Measurements from ENCODE around the gene PCDHGA5.
"Not testable (repeated sequence)": the region's sequence is repeated elsewhere in the genome, so short reads cannot be mapped to it uniquely, and the experiment has no call there.

PCDHGA5 gene

DNA sequence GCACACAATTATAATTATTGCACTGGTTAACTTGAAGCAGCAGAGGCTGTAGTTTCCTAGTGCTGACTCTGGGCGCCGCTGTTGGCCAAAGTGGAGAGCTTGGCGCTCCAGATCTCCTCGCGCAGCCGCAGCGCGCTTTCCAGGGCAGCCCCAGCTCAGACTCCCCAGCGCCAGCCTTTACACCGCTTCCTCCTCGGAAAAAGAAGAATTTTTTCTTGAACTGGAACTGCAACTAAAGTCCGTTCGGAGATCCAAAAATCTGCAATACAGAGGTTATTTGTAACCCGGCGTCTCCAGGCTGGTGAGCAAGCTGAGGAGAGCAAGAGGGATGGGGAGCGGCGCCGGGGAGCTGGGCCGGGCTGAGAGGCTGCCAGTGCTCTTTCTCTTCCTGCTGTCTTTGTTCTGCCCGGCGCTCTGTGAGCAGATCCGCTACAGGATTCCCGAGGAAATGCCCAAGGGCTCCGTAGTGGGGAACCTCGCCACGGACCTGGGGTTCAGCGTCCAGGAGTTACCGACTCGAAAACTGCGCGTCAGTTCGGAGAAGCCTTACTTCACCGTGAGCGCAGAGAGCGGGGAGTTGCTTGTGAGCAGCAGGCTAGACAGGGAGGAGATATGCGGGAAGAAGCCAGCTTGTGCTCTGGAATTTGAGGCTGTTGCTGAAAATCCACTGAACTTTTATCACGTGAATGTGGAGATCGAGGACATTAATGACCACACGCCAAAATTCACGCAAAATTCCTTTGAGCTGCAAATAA lies 23.8 kb downstream of the PCDHGA5 start, which contains the start of gene PCDHGB4:
Gene PCDHGB4, plus strand, starts transcription at position 142 of the 755 bp plus-strand sequence. Its CDS starts 187 bp downstream, at position 329.
- peak; percentile 31 for DNase-seq (ENCODE audit: low read depth)

DNA sequence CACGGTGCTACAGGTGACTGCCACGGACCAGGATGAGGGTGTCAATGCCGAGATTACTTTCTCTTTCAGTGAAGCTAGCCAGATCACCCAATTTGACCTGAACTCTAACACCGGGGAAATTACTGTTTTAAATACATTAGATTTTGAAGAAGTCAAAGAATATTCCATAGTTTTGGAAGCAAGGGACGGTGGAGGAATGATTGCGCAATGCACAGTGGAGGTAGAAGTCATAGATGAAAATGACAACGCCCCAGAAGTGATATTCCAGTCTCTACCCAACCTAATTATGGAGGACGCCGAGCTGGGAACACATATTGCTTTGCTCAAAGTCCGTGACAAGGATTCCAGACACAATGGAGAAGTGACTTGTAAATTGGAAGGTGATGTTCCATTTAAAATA lies 24.7 kb downstream of the PCDHGA5 start:
- DNase-seq (ENCODE audit: low read depth), result no peak

DNA sequence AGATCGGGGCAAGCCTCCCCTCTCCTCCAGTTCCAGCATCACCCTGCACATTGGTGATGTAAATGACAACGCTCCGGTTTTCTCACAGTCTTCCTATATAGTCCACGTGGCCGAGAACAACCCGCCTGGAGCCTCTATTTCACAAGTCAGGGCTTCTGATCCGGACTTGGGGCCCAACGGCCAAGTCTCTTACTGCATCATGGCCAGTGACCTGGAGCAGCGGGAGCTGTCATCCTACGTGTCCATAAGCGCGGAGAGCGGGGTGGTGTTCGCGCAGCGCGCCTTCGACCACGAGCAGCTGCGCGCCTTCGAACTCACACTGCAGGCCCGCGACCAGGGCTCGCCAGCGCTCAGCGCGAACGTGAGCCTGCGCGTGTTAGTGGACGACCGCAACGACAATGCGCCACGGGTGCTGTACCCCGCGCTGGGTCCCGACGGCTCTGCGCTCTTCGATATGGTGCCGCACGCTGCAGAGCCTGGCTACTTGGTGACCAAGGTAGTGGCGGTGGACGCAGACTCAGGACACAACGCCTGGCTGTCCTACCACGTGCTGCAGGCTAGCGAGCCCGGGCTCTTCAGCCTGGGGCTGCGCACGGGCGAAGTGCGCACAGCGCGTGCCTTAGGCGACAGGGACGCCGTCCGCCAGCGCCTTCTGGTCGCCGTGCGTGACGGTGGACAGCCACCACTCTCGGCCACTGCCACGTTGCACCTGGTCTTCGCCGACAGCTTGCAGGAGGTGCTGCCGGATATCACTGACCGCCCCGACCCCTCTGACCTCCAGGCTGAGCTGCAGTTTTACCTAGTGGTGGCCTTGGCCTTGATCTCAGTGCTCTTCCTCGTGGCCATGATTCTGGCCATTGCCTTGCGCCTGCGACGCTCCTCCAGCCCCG lies 25.4 kb downstream of the PCDHGA5 start:
- DNase-seq (ENCODE audit: low read depth), result no peak

DNA sequence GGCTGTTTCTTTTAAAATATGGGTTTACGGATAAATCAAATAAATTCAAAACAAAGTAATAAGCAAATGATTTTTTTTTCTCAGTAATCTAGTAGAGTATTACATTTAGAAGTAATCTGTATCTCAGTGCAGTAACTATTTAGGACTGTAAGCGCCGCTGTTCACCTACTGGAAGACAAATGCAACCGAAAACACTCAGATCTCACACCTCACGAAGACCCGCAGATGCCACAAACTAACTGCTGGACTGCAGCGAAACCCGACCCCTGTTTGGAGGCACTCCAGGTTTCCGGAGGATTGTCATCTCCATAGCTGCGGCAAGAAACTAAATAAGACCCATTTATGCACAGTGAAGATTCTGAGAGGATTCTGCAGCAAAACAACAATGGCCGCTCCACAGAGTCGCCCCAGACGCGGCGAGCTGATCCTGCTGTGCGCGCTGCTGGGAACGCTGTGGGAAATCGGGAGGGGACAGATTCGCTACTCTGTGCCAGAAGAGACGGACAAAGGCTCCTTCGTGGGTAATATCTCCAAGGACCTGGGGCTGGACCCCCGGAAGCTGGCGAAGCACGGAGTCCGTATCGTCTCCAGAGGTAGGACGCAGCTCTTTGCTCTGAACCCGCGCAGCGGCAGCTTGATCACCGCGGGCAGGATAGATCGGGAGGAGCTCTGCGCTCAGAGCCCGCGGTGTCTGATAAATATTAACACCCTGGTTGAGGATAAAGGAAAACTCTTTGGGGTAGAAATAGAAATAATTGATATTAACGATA lies 28.7 kb downstream of the PCDHGA5 start, which contains the start of gene PCDHGA8:
Gene PCDHGA8, plus strand, starts transcription at position 205 of the 770 bp plus-strand sequence. Its CDS starts 181 bp downstream, at position 386.
- DNase-seq (ENCODE audit: low read depth), result no peak

DNA sequence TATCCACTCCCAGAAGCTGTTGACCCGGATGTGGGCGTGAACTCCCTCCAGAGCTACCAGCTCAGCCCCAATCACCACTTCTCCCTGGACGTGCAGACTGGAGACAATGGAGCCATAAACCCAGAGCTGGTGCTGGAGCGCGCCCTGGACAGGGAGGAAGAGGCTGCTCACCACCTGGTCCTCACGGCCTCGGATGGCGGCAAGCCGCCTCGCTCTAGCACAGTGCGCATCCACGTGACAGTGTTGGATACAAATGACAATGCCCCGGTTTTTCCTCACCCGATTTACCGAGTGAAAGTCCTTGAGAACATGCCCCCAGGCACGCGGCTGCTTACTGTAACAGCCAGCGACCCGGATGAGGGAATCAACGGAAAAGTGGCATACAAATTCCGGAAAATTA lies 29.3 kb downstream of the PCDHGA5 start:
- no peak for DNase-seq (ENCODE audit: low read depth)

DNA sequence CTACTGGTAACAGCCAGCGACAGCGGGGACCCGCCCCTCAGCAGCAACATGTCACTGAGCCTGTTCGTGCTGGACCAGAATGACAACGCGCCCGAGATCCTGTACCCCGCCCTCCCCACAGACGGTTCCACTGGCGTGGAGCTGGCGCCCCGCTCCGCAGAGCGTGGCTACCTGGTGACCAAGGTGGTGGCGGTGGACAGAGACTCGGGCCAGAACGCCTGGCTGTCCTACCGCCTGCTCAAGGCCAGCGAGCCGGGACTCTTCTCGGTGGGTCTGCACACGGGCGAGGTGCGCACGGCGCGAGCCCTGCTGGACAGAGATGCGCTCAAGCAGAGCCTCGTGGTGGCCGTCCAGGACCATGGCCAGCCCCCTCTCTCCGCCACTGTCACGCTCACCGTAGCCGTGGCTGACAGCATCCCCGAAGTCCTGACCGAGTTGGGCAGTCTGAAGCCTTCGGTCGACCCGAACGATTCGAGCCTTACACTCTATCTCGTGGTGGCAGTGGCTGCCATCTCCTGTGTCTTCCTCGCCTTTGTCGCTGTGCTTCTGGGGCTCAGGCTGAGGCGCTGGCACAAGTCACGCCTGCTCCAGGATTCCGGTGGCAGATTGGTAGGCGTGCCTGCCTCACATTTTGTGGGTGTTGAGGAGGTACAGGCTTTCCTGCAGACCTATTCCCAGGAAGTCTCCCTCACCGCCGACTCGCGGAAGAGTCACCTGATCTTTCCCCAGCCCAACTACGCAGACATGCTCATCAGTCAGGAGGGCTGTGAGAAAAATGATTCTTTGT lies 30.6 kb downstream of the PCDHGA5 start:
- DNase-seq (ENCODE audit: low read depth), result not testable (repeated sequence)

DNA sequence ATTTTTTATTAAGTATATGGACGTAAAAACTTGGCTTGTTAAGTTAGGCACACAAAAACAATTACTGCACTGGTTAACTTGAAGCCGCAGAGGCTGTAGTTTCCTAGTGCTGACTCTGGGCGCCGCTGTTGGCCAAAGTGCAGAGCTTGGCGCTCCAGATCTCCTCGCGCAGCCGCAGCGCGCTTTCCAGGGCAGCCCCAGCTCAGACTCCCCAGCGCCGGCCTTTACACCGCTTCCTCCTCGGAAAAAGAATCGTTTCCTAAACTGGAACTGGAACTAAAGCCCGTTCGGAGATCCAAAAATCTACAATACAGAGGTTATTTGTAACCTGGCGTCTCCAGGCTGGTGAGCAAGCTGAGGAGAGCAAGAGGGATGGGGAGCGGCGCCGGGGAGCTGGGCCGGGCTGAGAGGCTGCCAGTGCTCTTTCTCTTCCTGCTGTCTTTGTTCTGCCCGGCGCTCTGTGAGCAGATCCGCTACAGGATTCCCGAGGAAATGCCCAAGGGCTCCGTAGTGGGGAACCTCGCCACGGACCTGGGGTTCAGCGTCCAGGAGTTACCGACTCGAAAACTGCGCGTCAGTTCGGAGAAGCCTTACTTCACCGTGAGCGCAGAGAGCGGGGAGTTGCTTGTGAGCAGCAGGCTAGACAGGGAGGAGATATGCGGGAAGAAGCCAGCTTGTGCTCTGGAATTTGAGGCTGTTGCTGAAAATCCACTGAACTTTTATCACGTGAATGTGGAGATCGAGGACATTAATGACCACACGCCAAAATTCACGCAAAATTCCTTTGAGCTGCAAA lies 34.0 kb downstream of the PCDHGA5 start, which contains the start of gene PCDHGB5:
Gene PCDHGB5, plus strand, starts transcription at position 192 of the 796 bp plus-strand sequence. Its CDS starts 181 bp downstream, at position 373.
- DNase-seq (ENCODE audit: low read depth), result peak; percentile 40

DNA sequence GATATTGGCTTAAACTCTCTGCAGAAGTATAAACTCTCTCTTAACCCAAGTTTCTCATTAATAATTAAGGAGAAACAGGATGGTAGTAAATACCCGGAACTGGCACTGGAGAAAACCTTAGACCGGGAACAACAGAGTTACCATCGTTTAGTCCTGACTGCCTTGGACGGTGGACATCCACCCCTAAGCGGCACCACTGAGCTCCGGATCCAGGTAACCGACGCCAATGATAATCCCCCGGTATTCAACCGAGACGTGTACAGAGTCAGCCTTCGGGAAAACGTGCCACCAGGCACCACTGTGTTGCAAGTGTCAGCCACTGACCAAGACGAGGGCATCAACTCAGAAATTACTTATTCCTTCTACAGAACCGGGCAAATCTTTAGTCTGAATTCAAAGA lies 34.6 kb downstream of the PCDHGA5 start:
- DNase-seq (ENCODE audit: low read depth), result no peak

DNA sequence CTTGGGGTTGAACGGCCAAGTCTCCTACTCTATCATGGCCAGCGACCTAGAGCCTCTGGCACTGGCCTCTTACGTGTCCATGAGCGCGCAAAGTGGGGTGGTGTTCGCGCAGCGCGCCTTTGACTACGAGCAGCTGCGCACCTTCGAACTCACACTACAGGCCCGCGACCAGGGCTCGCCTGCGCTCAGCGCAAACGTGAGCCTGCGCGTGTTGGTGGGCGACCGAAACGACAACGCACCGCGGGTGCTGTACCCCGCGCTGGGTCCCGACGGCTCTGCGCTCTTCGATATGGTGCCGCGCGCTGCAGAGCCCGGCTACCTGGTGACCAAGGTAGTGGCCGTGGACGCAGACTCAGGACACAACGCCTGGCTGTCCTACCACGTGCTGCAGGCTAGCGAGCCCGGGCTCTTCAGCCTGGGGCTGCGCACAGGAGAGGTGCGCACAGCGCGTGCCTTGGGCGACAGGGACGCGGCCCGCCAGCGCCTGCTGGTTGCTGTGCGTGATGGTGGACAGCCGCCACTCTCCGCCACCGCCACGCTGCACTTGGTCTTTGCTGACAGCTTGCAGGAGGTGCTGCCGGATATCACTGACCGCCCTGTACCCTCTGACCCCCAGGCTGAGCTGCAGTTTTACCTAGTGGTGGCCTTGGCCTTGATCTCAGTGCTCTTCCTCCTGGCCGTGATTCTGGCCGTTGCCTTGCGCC lies 35.7 kb downstream of the PCDHGA5 start:
- DNase-seq (ENCODE audit: low read depth), result no peak

DNA sequence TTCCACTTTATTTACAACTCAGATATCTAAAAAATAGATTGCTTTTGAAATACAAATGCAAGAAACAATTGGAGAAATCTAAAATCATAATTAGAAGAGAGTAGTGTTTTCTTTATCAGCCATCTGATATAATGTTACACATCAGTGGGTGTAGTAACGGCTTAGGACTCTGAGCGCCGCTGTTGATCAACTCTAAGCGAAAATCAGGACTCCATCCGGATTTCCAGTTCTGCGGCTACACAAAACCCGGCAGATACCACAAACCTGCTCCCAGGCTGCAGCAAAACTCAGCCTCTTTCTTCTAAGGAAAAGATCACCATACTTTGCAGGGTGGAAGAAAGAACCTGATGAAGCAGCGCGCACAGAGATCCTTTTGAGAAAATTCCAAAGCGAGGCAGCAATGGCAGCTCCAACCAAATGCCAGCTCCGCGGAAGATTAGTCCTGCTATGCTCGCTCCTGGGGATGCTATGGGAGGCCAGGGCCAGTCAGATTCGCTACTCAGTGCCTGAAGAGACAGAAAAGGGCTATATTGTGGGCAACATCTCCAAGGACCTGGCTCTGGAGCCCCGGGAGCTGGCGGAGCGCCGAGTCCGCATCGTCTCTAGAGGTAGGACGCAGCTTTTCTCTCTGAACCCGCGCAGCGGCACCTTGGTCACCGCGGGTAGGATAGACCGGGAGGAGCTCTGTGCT lies 38.7 kb downstream of the PCDHGA5 start, which contains the start of gene PCDHGA9:
Gene PCDHGA9, plus strand, starts transcription at position 226 of the 691 bp plus-strand sequence. Its CDS starts 175 bp downstream, at position 401.
- no peak for DNase-seq (ENCODE audit: low read depth)

DNA sequence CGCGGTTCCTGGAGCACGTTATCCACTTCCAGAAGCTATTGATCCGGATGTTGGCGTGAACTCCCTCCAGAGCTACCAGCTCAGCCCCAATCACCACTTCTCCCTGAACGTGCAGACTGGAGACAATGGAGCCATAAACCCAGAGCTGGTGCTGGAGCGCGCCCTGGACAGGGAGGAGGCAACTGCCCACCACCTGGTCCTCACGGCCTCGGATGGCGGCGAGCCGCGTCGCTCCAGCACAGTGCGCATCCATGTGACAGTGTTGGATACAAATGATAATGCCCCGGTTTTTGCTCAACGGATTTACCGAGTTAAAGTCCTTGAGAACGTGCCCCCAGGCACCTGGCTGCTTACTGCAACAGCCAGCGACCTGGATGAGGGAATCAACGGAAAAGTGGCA lies 39.4 kb downstream of the PCDHGA5 start:
- no peak for DNase-seq (ENCODE audit: low read depth)

DNA sequence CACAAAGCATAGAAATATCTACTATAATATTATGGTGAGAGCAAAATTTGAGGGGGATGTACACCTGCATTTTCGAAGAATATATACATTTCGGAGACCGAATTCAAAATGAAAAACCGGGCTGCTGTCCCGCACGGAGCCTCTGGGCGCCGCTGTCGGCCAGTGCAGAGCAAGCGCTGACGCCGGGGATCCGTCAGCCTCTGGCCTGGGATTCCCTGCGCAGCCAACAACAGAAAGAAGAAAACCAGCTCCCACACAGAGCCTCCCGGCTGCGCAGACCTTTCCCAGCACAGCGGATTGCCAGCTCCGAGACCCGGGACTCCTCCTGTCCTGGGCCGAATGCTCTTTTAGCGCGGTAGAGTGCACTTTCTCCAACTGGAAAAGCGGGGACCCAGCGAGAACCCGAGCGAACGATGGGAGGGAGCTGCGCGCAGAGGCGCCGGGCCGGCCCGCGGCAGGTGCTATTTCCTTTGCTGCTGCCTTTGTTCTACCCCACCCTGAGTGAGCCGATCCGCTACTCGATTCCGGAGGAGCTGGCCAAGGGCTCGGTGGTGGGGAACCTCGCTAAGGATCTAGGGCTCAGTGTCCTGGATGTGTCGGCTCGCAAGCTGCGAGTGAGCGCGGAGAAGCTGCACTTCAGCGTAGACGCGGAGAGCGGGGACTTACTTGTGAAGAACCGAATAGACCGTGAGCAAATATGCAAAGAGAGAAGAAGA lies 44.0 kb downstream of the PCDHGA5 start, which contains the start of gene PCDHGB6:
Gene PCDHGB6, plus strand, starts transcription at position 232 of the 716 bp plus-strand sequence. Its CDS starts 182 bp downstream, at position 414.
- peak; percentile 38 for DNase-seq (ENCODE audit: low read depth)

DNA sequence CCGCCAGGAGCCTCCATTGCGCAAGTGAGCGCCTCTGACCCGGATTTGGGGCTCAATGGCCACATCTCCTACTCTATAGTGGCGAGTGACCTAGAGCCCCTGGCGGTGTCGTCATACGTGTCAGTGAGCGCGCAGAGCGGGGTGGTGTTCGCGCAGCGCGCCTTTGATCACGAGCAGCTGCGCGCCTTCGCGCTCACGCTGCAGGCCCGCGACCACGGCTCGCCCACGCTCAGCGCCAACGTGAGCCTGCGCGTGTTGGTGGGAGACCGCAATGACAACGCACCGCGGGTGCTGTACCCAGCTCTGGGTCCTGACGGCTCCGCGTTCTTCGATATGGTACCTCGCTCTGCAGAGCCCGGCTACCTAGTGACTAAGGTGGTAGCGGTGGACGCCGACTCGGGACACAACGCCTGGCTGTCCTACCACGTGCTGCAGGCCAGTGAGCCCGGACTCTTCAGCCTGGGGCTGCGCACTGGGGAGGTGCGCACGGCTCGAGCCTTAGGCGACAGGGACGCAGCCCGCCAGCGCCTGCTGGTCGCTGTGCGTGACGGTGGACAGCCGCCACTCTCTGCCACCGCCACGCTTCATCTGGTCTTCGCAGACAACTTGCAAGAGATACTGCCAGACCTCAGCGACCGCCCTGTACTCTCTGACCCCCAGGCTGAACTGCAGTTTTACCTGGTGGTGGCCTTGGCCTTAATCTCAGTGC lies 45.8 kb downstream of the PCDHGA5 start:
- DNase-seq (ENCODE audit: low read depth), result no peak

DNA sequence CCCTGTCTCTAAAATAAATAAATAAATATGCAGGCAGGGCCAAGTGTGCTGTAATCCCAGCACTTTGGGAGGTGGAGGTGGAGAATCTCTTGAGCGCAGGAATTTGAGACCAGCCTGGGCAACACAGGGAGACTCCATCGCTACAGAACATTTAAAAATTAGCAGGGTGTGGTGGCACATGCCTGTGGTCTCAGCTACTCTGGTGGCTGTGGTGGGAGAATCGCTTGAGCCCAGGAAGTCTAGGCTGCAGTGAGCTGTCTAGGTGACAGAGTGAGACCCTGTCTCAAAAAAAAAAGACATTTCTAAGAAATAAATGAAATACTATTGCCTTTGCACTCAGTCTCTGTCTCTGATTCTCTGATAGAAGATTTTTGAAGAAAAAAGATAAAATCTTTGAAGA lies 47.6 kb downstream of the PCDHGA5 start:
- no peak for DNase-seq (ENCODE audit: low read depth)

DNA sequence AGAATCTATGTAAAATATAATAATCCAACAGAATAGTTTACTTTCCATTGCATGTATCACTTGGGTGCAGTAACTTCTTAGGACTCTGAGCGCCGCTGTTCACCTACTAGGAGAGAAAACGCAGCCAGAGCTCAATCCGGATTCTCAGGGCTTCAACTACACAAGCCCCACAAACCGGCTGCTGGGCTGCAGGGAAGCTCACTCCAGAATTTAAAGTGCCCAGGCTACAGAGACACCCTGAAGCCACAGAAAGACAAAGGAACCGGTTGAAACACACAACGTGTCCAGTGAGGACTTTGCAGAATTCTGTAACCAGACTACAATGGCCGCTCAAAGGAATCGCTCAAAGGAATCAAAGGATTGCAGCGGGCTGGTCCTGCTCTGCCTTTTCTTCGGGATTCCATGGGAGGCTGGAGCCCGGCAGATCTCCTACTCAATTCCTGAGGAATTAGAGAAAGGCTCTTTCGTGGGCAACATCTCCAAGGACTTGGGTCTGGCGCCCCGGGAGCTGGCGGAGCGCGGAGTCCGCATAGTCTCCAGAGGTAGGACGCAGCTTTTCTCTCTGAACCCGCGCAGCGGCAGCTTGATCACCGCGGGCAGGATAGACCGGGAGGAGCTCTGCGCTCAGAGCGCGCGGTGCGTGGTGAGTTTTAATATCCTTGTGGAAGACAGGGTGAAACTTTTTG lies 49.0 kb downstream of the PCDHGA5 start, which contains the start of gene PCDHGA10:
Gene PCDHGA10, plus strand, starts transcription at position 134 of the 686 bp plus-strand sequence. Its CDS starts 189 bp downstream, at position 323.
- DNase-seq (ENCODE audit: low read depth), result peak; percentile 40

DNA sequence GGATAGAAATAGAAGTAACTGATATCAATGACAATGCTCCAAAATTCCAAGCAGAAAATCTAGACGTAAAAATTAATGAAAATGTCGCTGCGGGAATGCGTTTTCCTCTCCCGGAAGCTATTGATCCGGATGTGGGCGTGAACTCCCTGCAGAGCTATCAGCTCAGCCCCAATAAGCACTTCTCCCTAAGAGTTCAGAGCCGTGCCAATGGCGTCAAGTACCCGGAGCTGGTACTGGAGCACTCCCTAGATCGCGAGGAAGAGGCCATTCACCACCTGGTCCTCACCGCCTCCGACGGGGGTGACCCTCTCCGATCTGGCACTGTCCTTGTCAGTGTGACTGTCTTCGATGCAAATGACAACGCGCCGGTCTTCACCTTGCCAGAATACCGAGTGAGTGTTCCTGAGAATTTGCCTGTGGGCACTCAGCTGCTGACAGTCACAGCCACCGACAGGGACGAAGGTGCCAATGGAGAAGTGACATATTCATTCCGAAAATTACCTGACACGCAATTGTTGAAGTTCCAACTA lies 49.6 kb downstream of the PCDHGA5 start:
- no peak for DNase-seq (ENCODE audit: low read depth)
